HCT116 (cell line): ENCODE results near the gene CTDNEP1. TPM values are rescaled to one million over a fixed set of nuclear protein-coding genes. Genes with fewer than 3 reads are reported as not detected.

ENCODE experiments used
- ATAC-seq: fragments of 200-7000 bp; cut with Tn5 transposase; 2 replicates; pipeline ENCODE4 v1.9.1; 2020; ENCODE audit warnings: mild to moderate bottlenecking, moderate library complexity
- BruUV-seq: library from RNA; stranded (reverse); fragments of 400-500 nt; replicated peaks from 2 replicates; lab custom pipeline; 2021; lab: Mats Ljungman, UMichigan
- CTCF ChIA-PET: fragments of 300-600 bp; sonication (Branson Sonifier 250); formaldehyde crosslinking; loops from one replicate; lab custom pipeline; 2021; ENCODE audit warnings: antibody characterized with exemption; lab: Charles Lee
- POLR2A ChIA-PET: fragments of 300-600, 350-600 bp; sonication (Branson Sonifier 250); formaldehyde crosslinking; loops from one replicate; lab custom pipeline; 2021; ENCODE audit warnings: antibody characterized with exemption; lab: Charles Lee
- RAD21 ChIA-PET, 2 experiments: fragments of 300-600 bp; sonication (Branson Sonifier 250); formaldehyde crosslinking; loops; one replicate each; lab custom pipeline; 2023; ENCODE audit warnings: low total read pairs in 2 of 2; ENCODE audit not compliant: uncharacterized antibody in 2 of 2, unreplicated experiment in 2 of 2, low non-redundant PET in 1 of 2; lab: Charles Lee
- DNase-seq: peaks from one replicate; pipeline ENCODE4 v3.0.0-alpha.2; 2010; ENCODE audit warnings: low read depth, low spot score
- H2AFZ ChIP-seq: fragments of 200-600 bp; shearing (Covaris generic), sonication (generic); 2 replicates; pipeline ENCODE4 v1.6.1; 2017; ENCODE audit warnings: low read depth, mixed run types, mixed read lengths, antibody characterized with exemption, low read length; ENCODE audit not compliant: poor library complexity, severe bottlenecking
- H3K27ac ChIP-seq: 2 replicates; pipeline ENCODE4 v1.5.1; 2012; ENCODE audit warnings: low read depth, low read length
- H3K27me3 ChIP-seq: fragments of 200-600 bp; sonication (generic); 2 replicates; pipeline ENCODE4 v1.6.1; 2016; ENCODE audit warnings: mixed run types, low read length, mixed read lengths; ENCODE audit not compliant: insufficient read depth
- H3K36me3 ChIP-seq, 2 experiments: fragments of 200-500 bp in 1 of 2; fragments of 200-600 bp in 1 of 2; sonication (Bioruptor generic) in 1 of 2; sonication (generic) in 1 of 2; 2 replicates each; pipeline versions ENCODE4 v1.5.1 to v1.6.1; 2014 to 2016; ENCODE audit warnings: low read length in 2 of 2, inconsistent platforms in 1 of 2, mixed read lengths in 1 of 2, mixed run types in 1 of 2; ENCODE audit not compliant: insufficient read depth in 2 of 2, control insufficient read depth in 1 of 2
- H3K4me1 ChIP-seq, 2 experiments: fragments of 200-600 bp in 1 of 2; sonication (generic) in 1 of 2; 2 replicates each; pipeline versions ENCODE4 v1.5.1 to v1.6.1; 2012 to 2017; ENCODE audit warnings: low read length in 2 of 2, inconsistent platforms in 1 of 2, mild to moderate bottlenecking in 1 of 2, mixed read lengths in 1 of 2, mixed run types in 1 of 2, moderate library complexity in 1 of 2; ENCODE audit not compliant: insufficient read depth in 2 of 2, control insufficient read depth in 1 of 2
- H3K4me2 ChIP-seq: fragments of 200-600 bp; sonication (generic); 2 replicates; pipeline ENCODE4 v1.6.1; 2017; ENCODE audit warnings: mixed run types, low read length, mixed read lengths
- H3K4me3 ChIP-seq, 2 experiments: fragments of 200-600 bp in 1 of 2; sonication (generic) in 1 of 2; replicated peaks in 1 of 2; 2 replicates each; pipeline ENCODE4 v1.5.1; 2011 to 2016; ENCODE audit warnings: low read length in 2 of 2, control low read depth in 1 of 2, low read depth in 1 of 2, mild to moderate bottlenecking in 1 of 2, mixed read lengths in 1 of 2, mixed run types in 1 of 2
- H3K79me2 ChIP-seq: fragments of 200-600 bp; sonication (generic); 2 replicates; pipeline ENCODE4 v1.6.1; 2017; ENCODE audit warnings: mild to moderate bottlenecking, mixed run types, low read length, moderate library complexity, mixed read lengths; ENCODE audit not compliant: insufficient read depth
- H3K9ac ChIP-seq: fragments of 200-600 bp; sonication (generic); 2 replicates; pipeline ENCODE4 v1.6.1; 2016; ENCODE audit warnings: low read length, mixed read lengths
- H3K9me2 ChIP-seq: fragments of 200-600 bp; sonication (generic), shearing (Covaris generic); 2 replicates; pipeline ENCODE4 v1.6.1; 2017; ENCODE audit warnings: mixed run types, mild to moderate bottlenecking, moderate library complexity; ENCODE audit not compliant: insufficient read depth
- H3K9me3 ChIP-seq, 2 experiments: fragments of 200-500 bp in 1 of 2; fragments of 200-600 bp in 1 of 2; sonication (Bioruptor generic) in 1 of 2; sonication (generic) in 1 of 2; 2 replicates each; pipeline ENCODE4 v1.6.1; 2014 to 2017; ENCODE audit warnings: low read length in 2 of 2, mixed read lengths in 2 of 2, inconsistent platforms in 1 of 2, low read depth in 1 of 2, mild to moderate bottlenecking in 1 of 2, mixed run types in 1 of 2, moderate library complexity in 1 of 2; ENCODE audit not compliant: control insufficient read depth in 1 of 2, insufficient read depth in 1 of 2
- H4K20me1 ChIP-seq: fragments of 200-600 bp; sonication (generic), shearing (Covaris generic); 2 replicates; pipeline ENCODE4 v1.6.1; 2017; ENCODE audit warnings: mixed run types, mild to moderate bottlenecking, moderate library complexity; ENCODE audit not compliant: insufficient read depth
- CBX3 ChIP-seq: IDR thresholded peaks from 2 replicates; pipeline ENCODE4 v1.6.1; 2012; ENCODE audit warnings: low read depth
- CEBPB ChIP-seq: IDR thresholded peaks from 2 replicates; pipeline ENCODE4 v1.6.1; 2012; ENCODE audit warnings: low read depth
- CTCF ChIP-seq, 3 experiments: fragments of 200-600 bp in 1 of 3; sonication (generic) in 1 of 3; IDR thresholded peaks in 2 of 3; conservative IDR thresholded peaks in 1 of 3; 2 replicates each; pipeline ENCODE4 v1.5.1; 2012 to 2017; ENCODE audit warnings: low read depth in 2 of 3, low read length in 2 of 3, antibody characterized with exemption in 1 of 3, borderline replicate concordance in 1 of 3, control low read depth in 1 of 3, mild to moderate bottlenecking in 1 of 3, mixed read lengths in 1 of 3, mixed run types in 1 of 3, moderate library complexity in 1 of 3; ENCODE audit not compliant: insufficient read depth in 1 of 3
- EZH2phosphoT487 ChIP-seq: fragments of 200-600 bp; IDR thresholded peaks from 2 replicates; pipeline ENCODE4 v1.6.1; 2018; ENCODE audit warnings: antibody characterized with exemption, borderline replicate concordance
- MAX ChIP-seq: IDR thresholded peaks from 2 replicates; pipeline ENCODE4 v1.6.1; 2012
- POLR2AphosphoS5 ChIP-seq: IDR thresholded peaks from 2 replicates; pipeline ENCODE4 v1.6.1; 2011; ENCODE audit warnings: mild to moderate bottlenecking, low read depth, low read length, moderate library complexity
- RAD21 ChIP-seq: IDR thresholded peaks from 2 replicates; pipeline ENCODE4 v1.6.1; 2012; ENCODE audit warnings: low read depth, mild to moderate bottlenecking
- SP1 ChIP-seq: IDR thresholded peaks from 2 replicates; pipeline ENCODE4 v1.6.1; 2012; ENCODE audit warnings: low read depth
- SRF ChIP-seq: IDR thresholded peaks from 2 replicates; pipeline ENCODE4 v1.6.1; 2012; ENCODE audit warnings: low read depth
- TCF7L2 ChIP-seq: IDR thresholded peaks from 2 replicates; pipeline ENCODE4 v1.7.0; 2011; ENCODE audit warnings: borderline replicate concordance, inconsistent platforms; ENCODE audit not compliant: insufficient read depth, insufficient read length; ENCODE audit errors: extremely low read depth
- YY1 ChIP-seq: IDR thresholded peaks from 2 replicates; pipeline ENCODE4 v1.6.1; 2011; ENCODE audit warnings: low read length, low read depth, moderate library complexity, mild to moderate bottlenecking; ENCODE audit not compliant: insufficient replicate concordance; ENCODE audit errors: extremely low read depth
- ZFX ChIP-seq: fragments of 450-650 bp; IDR thresholded peaks from 2 replicates; pipeline ENCODE4 v1.6.1; 2017
- ZNF274 ChIP-seq: fragments of 200-500 bp; sonication (Bioruptor generic); IDR thresholded peaks from 2 replicates; pipeline ENCODE4 v1.6.1; 2014; ENCODE audit warnings: mild to moderate bottlenecking, low read depth, low read length, inconsistent platforms
- intact Hi-C: fragments of 100-400 bp; cut with micrococcal nuclease; formaldehyde crosslinking; loops from 2 replicates; pipeline ENCODE4 v1.10.0; 2022
- total RNA-seq: library from RNA; stranded (reverse); gene quantifications from one replicate; pipeline ENCODE4 v1.2.1, GENCODE V29; 2021; ENCODE audit not compliant: unreplicated experiment
- TF ChIP-seq, protein P1 (sequence below): IDR thresholded peaks from 2 replicates; pipeline ENCODE4 v1.6.1; 2011; ENCODE audit warnings: mild to moderate bottlenecking, low read length, moderate library complexity; ENCODE audit not compliant: insufficient replicate concordance; ENCODE audit errors: extremely low read depth

CTDNEP1 gene
- total RNA-seq, 1 experiment from 2014 or later: 143 TPM

DNA sequence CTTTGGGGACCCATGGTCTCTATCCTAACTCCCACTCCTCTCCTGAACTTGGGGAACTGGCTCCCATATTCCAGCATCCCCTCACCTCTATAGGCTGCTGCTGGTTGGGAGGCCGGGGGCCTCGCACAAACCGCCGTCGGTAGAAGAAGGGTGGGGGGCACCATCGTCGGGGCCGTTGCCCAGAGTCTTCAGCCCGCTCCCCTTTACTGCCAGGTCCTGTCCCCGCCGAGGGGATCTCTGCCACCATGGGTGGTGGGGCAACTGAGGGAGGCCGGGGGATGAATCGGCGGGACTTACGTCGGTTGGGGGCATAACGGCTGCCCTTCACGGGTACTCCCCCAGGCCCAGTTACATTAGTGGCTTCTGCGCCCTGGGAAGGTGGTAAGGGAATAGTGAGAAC is 38.6 kb upstream of the CTDNEP1 start:
- Histone ChIP-seq H4K20me1 (no peaks in the 10 kb centered on the region), H3K4me1 (peaks cover 8 to 23% of the 10 kb centered on the region in 2 experiments; a peak in 3 of 4 replicates), H3K9me3 (no peaks in the 10 kb centered on the region), H3K27ac (no peak overlapping the region; the same call in 1 of the 2 replicates), H3K4me3 (no peak overlapping the region), H3K9ac (no peak overlapping the region), H3K79me2 (no peaks in the 10 kb centered on the region), H3K4me2 (no peak overlapping the region), H3K36me3 (no peaks in the 10 kb centered on the region), H2AFZ (no peak overlapping the region), H3K27me3 (no peaks in the 10 kb centered on the region), H3K9me2 (no peaks in the 10 kb centered on the region)
- ChIA-PET CTCF (no interaction called here), POLR2A (no interaction called here), RAD21 (no interaction called here)
- TF ChIP-seq, protein P1, sequence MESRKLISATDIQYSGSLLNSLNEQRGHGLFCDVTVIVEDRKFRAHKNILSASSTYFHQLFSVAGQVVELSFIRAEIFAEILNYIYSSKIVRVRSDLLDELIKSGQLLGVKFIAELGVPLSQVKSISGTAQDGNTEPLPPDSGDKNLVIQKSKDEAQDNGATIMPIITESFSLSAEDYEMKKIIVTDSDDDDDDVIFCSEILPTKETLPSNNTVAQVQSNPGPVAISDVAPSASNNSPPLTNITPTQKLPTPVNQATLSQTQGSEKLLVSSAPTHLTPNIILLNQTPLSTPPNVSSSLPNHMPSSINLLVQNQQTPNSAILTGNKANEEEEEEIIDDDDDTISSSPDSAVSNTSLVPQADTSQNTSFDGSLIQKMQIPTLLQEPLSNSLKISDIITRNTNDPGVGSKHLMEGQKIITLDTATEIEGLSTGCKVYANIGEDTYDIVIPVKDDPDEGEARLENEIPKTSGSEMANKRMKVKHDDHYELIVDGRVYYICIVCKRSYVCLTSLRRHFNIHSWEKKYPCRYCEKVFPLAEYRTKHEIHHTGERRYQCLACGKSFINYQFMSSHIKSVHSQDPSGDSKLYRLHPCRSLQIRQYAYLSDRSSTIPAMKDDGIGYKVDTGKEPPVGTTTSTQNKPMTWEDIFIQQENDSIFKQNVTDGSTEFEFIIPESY: no peak
- no peak for TF ChIP-seq TCF7L2
- no peak for TF ChIP-seq CBX3
- no peak for TF ChIP-seq ZFX
- no peak for TF ChIP-seq SRF
- no peak for TF ChIP-seq RAD21
- TF ChIP-seq POLR2AphosphoS5: no peak
- no peak for TF ChIP-seq CEBPB
- no peak for TF ChIP-seq EZH2phosphoT487
- TF ChIP-seq SP1: no peak
- TF ChIP-seq ZNF274: no peak
- TF ChIP-seq CTCF (IDR thresholded peaks at IDR 0.05 in 2 of 3, conservative IDR thresholded peaks at IDR 0.05 in 1 of 3; ENCODE audit: borderline replicate concordance in 1 of 3, insufficient read depth in 1 of 3, low read depth in 2 of 3, low read length in 2 of 3): no peak
- TF ChIP-seq YY1: no peak
- TF ChIP-seq MAX: no peak
- intact Hi-C loops: no loop called here
- DNase-seq: no peak
- ATAC-seq: no peak
- no TSS peak for BruUV-seq
